Activated CD4-positive, alpha-beta memory T cell treated with anti-CD3 and anti-CD28 coated beads, Interleukin-2, amount 10 ng/mL, durations not matched to agents 7 days and 5 days (primary cell): ENCODE data around the gene ABHD12. TPM values are rescaled to one million over a fixed set of nuclear protein-coding genes. Genes with fewer than 3 reads are reported as not detected.

Source experiments
- CTCF ChIA-PET: fragments of 350-600 bp; sonication (Branson Sonifier 250); formaldehyde crosslinking; loops from one replicate; lab custom pipeline; 2021; ENCODE audit warnings: antibody characterized with exemption, inconsistent platforms; lab: Charles Lee
- POLR2A ChIA-PET: fragments of 350-600 bp; sonication (Branson Sonifier 250); formaldehyde crosslinking; loops from one replicate; lab custom pipeline; 2021; ENCODE audit warnings: antibody characterized with exemption; lab: Charles Lee
- DNase-seq: peaks from one replicate; pipeline ENCODE4 v3.0.0-alpha.2; 2020
- H3K27ac Mint-ChIP-seq: one replicate; pipeline ENCODE4 v1.8.0; 2021; ENCODE audit warnings: mild to moderate bottlenecking, mixed read lengths
- H3K27me3 Mint-ChIP-seq: one replicate; pipeline ENCODE4 v1.8.0; 2021; ENCODE audit warnings: mixed read lengths
- H3K36me3 Mint-ChIP-seq: one replicate; pipeline ENCODE4 v1.8.0; 2021; ENCODE audit warnings: low read depth, mixed read lengths
- H3K4me1 Mint-ChIP-seq: one replicate; pipeline ENCODE4 v1.8.0; 2021; ENCODE audit warnings: mixed read lengths
- H3K4me3 Mint-ChIP-seq: one replicate; pipeline ENCODE4 v1.8.0; 2021; ENCODE audit warnings: mild to moderate bottlenecking, mixed read lengths
- H3K9me3 Mint-ChIP-seq: one replicate; pipeline ENCODE4 v1.8.0; 2021; ENCODE audit warnings: mixed read lengths
- total RNA-seq, 2 experiments: library from RNA; stranded (reverse); gene quantifications; one replicate each; pipeline ENCODE4 v1.2.3, GENCODE V29; 2021

ABHD12 gene
- 10 to 100 TPM; 30.8 to 31.7 TPM for total RNA-seq

DNA sequence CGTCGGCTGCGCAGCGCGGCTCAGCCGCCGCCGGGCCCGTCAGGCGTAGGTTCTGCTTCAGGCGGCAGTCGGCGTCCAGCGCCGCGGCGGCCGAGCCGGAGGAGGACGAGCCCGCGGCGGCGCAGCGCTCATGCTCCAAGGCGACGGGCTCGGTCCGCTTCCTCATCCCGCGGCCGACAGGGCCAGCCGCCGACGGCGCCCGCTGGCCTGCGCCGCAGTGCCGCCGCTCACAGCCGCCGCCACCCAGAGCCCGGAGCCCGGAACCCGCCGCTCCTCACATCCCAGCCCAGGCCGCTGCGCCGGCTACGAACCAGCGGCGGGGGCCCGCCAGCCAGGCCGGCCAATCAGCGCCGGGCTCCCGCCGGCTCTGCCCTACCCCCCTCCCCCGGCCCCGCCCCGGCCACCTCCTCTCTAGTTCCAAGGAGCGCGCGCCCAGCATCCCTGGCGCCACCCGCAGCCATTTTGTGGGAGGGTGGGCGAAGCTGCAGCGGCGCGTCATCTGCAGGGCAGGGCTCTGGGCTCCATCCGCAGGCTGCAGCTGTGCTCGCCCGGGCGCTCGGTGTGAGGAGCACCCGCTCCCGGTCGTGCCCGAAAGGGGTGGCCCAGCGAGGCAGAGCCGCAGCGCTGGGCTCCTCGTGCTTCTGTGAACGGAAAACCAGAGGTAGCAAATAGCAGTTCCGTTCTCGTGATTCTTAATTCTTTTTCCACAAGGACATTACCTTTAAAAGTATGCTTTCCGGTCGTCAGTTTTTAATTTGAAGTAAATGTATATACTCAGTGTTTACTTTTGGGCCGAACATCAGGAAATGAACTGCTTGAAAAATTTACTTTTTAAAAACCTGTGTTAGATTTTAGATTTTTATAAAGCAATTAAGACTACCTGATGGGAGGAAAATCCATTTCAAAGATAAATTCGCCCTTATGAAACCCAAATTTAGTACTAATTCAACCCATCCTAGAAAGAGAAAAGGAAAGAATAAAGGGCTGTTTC is at the start of gene ABHD12:
ABHD12 (minus strand) TSS at position 298 of the 991 bp plus-strand sequence; CDS start at position 166, 132 bp downstream.
- Mint-ChIP-seq H3K36me3 (peaks cover 8% of the 10 kb centered on the region), H3K4me3 (peak within 1 kb of the TSS; percentile 85), H3K4me1 (peaks cover 18% of the 10 kb centered on the region), H3K27me3 (peaks cover 2% of the 10 kb centered on the region), H3K27ac (peak within 1 kb of the TSS; percentile 91), H3K9me3 (no peaks in the 10 kb centered on the region)
- peak; percentile 97 for DNase-seq
- ChIA-PET CTCF (interaction anchor here (1.4 kb wide), 1 partner anchor 17 kb away, joined by 4 read pairs; the partner anchor contains the start of gene GINS1), POLR2A (interaction anchor here (0.6 to 2.4 kb wide), 7 partner anchors 8 to 333 kb away, joined by 3 to 19 read pairs (median 3); partner anchors contain the start of genes ACSS1, ENTPD6, GINS1 and PYGB)

DNA sequence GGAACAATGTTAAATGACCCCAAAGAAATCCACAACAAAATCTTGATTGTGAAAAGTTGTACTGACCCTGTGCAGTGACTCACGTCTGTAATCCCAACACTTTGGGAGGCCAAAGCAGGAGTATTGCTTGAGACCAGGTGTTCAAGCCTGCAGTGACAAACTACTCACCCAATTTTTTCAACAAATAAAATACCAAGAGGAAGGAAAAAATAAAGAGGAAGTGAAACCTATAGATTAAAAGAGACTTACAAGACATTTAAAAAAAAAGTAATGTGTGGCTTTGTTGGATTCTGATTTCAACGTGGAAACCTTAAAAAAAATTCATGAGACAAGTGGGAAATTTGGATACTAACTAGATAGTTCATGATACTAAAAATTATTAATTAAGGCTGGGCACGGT is 48.7 kb upstream of the ABHD12 start:
- peak overlapping the region; percentile 21 for H3K27ac Mint-ChIP-seq
- H3K4me1 Mint-ChIP-seq = no peaks in the 10 kb centered on the region
- no peak for DNase-seq
- H3K27me3 Mint-ChIP-seq = no peaks in the 10 kb centered on the region
- ChIA-PET POLR2A (no interaction called here), CTCF (interaction anchor here (1.2 kb wide), 1 partner anchor 31 kb away, joined by 4 read pairs; no protein-coding TSS in a partner anchor)
- no peak overlapping the region for H3K4me3 Mint-ChIP-seq
- H3K36me3 Mint-ChIP-seq = peaks cover 33% of the 10 kb centered on the region
- no peaks in the 10 kb centered on the region for H3K9me3 Mint-ChIP-seq

DNA sequence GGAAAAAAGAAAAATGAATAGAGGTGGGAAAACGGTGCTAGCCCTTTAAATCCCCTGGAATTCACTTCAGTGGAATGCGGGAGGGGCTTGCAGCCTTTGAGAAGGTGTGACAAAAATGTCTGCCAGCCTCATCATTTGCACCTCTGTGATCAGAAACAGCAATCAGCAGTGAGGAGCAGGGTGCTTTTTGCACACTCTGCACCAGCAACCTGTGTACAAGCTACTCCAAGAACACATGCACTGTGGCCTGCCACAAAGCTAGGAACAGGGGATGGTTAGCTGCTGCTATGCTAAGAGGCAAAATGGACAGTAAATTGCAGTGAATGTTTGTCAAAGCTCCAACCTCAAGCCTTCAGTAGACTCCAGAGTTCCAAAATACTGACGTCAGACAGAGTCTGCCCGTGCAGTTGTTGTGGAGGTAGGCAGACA is 46.5 kb upstream of the ABHD12 start:
- no peak overlapping the region for H3K4me3 Mint-ChIP-seq
- no peaks in the 10 kb centered on the region for H3K9me3 Mint-ChIP-seq
- POLR2A ChIA-PET = no interaction called here
- CTCF ChIA-PET = no interaction called here
- H3K4me1 Mint-ChIP-seq = no peaks in the 10 kb centered on the region
- no peak overlapping the region for H3K27ac Mint-ChIP-seq
- peaks cover 36% of the 10 kb centered on the region for H3K36me3 Mint-ChIP-seq
- no peaks in the 10 kb centered on the region for H3K27me3 Mint-ChIP-seq
- DNase-seq = no peak

DNA sequence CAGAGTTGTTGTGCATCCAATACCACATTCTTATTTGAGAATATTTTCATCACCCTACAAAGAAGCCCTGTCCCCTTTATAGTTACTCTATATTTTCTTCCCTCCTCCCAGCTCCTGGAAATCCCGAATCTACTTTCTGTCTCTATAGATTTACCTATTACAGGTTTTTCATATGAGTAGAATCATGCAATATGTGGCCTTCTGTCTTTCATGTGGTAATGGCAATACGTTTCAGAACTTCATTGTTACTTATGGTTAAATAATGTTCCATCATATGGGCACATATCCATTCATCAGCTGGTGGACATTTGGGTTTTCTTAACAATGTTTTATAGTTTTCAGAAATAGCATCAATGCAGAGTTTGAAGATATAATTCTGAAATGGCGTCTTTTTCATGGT is 33.9 kb upstream of the ABHD12 start:
- Mint-ChIP-seq H3K4me1 (peaks cover 17% of the 10 kb centered on the region), H3K4me3 (no peak overlapping the region), H3K27ac (no peak overlapping the region), H3K36me3 (peaks cover 49% of the 10 kb centered on the region), H3K27me3 (no peaks in the 10 kb centered on the region), H3K9me3 (no peaks in the 10 kb centered on the region)
- CTCF ChIA-PET = no interaction called here
- DNase-seq = no peak
- POLR2A ChIA-PET = no interaction called here

DNA sequence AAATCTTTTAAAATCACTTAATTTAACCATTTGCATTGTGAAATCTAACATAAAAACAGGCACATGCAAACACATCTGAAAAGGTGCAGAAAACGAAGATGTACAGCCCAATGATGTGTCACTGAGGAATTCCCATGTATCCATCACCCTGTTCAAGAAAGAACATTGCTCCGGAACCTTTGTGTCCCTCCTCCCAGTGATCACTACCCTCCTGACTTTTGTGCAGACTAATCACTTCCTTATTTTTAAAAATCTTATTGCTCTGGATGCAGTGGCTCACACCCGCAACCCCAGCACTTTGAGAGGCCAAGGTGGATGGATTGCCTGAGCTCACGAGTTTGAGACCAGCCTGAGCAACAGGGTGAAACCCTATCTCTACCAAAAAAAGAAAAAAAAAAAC is 31.4 kb upstream of the ABHD12 start:
- ChIA-PET POLR2A (interaction anchor here (1.2 kb wide), 1 partner anchor 14 kb away, joined by 8 read pairs; the partner anchor contains the start of gene GINS1), CTCF (no interaction called here)
- H3K4me3 Mint-ChIP-seq = no peak overlapping the region
- no peak overlapping the region for H3K27ac Mint-ChIP-seq
- H3K36me3 Mint-ChIP-seq = peaks cover 47% of the 10 kb centered on the region
- H3K27me3 Mint-ChIP-seq = no peaks in the 10 kb centered on the region
- H3K9me3 Mint-ChIP-seq = no peaks in the 10 kb centered on the region
- DNase-seq = no peak
- H3K4me1 Mint-ChIP-seq = peaks cover 17% of the 10 kb centered on the region

DNA sequence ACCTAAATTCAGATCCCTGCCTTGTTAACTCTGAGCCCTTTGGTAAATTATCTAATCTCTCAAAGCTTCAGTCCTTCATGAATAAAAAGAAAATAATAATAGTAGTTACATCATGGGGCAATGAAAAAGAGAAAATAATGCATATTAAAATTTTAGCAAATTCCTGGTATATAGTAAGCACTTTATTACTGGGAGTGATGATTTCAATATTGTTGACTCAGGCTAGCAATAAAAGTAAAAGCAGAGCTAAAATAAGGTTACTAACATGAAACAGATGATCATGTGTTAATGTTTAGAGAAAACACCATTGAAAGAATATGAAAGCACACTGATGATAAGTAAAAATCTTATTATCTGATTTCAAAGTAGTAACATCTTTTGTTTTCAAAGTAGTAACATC is 30.5 kb upstream of the ABHD12 start:
- Mint-ChIP-seq H3K27ac (no peak overlapping the region), H3K4me3 (no peak overlapping the region), H3K4me1 (peaks cover 13% of the 10 kb centered on the region), H3K27me3 (no peaks in the 10 kb centered on the region), H3K9me3 (no peaks in the 10 kb centered on the region), H3K36me3 (peaks cover 41% of the 10 kb centered on the region)
- CTCF ChIA-PET = interaction anchor here (0.6 kb wide), 1 partner anchor 222 kb away, joined by 3 read pairs; no protein-coding TSS in a partner anchor
- POLR2A ChIA-PET = no interaction called here
- DNase-seq = no peak

DNA sequence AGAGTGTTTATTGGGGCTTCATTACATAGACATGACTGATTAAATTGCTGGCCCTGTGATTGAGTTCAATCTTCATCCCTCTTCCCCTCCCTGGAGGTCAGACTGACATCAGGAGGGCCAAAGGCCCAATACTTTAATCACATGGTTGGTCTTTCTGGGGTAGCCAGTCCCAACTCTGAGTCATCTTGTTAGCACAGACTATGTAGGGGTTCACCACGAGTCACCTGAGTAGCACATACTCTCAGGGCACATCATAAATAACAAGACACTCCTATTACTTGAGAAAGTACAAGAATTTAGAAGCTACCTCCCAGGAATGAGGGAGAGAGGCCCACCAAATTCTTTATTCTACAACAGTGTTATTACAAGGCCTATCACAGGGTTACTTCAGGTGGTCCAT is 28.1 kb upstream of the ABHD12 start:
- DNase-seq = no peak
- ChIA-PET POLR2A (interaction anchor here (1.4 kb wide), 1 partner anchor 11 kb away, joined by 7 read pairs; the partner anchor contains the start of gene GINS1), CTCF (interaction anchor here (1.9 kb wide), 1 partner anchor 11 kb away, joined by 4 read pairs; the partner anchor contains the start of gene GINS1)
- no peak overlapping the region for H3K27ac Mint-ChIP-seq
- no peaks in the 10 kb centered on the region for H3K27me3 Mint-ChIP-seq
- no peaks in the 10 kb centered on the region for H3K9me3 Mint-ChIP-seq
- H3K36me3 Mint-ChIP-seq = peaks cover 36% of the 10 kb centered on the region
- H3K4me1 Mint-ChIP-seq = no peaks in the 10 kb centered on the region
- H3K4me3 Mint-ChIP-seq = no peak overlapping the region

DNA sequence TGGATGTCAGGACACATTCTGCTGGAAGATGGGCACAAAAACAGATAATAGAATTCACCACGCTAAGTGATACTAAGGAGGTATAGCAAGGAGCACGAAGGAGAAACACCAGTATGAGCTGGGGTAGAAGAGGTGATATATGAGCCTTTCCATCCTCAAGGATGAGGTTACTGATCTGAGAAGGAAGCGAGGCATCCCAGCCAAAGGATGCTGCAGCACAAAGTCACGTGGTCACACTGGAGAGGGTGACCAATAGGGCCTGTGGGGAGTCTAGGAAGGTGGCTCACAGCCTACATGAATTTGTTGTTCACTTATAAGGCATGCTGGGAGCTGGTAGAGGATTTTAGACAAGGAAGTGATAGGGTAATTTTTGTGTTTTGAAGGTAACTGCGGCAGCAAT is 18.3 kb upstream of the ABHD12 start:
- no peak for DNase-seq
- H3K4me3 Mint-ChIP-seq = peak overlapping the region; percentile 90
- peaks cover 36% of the 10 kb centered on the region for H3K4me1 Mint-ChIP-seq
- ChIA-PET CTCF (interaction anchor here (1.2 to 4.2 kb wide), 2 partner anchors 8 to 11 kb away, joined by 5 to 33 read pairs; no protein-coding TSS in a partner anchor), POLR2A (interaction anchor here (1.0 to 1.3 kb wide), 3 partner anchors 11 to 30 kb away, joined by 3 to 4 read pairs (median 3); no protein-coding TSS in a partner anchor)
- peaks cover 2% of the 10 kb centered on the region for H3K9me3 Mint-ChIP-seq
- H3K36me3 Mint-ChIP-seq = peaks cover 20% of the 10 kb centered on the region
- H3K27ac Mint-ChIP-seq = no peak overlapping the region
- no peaks in the 10 kb centered on the region for H3K27me3 Mint-ChIP-seq

DNA sequence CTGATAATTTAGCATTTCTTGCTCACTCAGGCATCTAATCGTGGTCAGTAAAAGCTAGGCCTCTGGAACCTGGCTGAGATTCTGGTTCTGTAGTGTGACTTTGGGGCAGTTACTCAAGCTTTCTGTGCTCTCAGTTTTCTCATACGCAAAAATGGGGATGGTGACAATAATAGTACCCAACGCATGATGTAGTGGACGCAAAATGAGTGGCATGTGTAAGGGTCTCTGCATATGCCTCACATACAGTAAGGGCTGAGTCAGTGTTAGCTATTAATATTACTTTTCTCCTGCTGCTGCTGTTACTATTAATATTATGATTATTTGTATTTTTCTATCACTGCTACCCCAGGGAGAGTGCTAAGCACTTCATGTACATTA is 17.5 kb upstream of the ABHD12 start:
- H3K4me3 Mint-ChIP-seq = peak overlapping the region; percentile 90
- POLR2A ChIA-PET = interaction anchor here (1.0 to 2.0 kb wide), 22 partner anchors 8 to 415 kb away, joined by 3 to 19 read pairs (median 4); partner anchors contain the start of genes ABHD12, ACSS1, APMAP and PYGB

DNA sequence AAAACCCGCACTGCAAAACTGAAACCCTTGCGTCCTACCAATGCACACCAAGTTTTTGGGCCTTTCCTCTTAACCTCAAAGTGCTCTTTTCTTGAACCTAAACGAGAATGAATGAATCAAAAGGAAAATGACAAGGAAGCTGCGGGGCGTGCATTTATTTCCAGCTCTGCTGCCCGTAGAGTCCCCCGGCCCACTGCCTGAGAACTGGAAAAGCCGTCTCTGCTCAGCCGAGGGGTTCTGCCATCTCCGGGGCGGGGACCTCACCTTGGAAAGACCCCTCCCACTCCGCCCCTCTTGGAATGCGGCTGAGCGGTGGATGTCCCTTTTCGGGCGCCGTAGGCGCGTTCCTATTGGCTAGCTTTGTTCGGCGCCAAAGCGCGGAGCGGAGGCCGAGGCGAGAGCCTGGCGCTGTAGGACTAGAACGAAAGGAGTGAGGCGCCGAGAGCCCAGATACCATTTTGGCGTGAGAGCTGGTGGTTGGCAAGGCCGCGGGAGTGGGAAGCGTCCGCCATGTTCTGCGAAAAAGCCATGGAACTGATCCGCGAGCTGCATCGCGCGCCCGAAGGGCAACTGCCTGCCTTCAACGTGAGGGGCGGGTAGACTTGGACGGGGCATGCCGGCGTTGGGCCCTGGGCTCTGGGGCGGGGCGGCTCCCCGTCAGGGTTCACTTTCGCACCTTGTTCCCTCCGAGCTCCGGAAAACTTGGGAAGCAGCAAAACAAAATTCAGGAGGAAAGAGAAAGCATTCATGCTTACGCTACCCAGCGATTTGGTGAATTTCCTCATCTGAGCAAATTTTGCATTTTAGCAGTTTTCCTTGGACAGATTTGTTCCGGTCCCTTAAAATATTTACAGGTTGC is 16.9 kb upstream of the ABHD12 start, which contains the start of gene GINS1:
GINS1 (plus strand) TSS at position 363 of the 859 bp plus-strand sequence; CDS start at position 511, 148 bp downstream.
- Mint-ChIP-seq H3K27ac (peak within 1 kb of the TSS; percentile 79), H3K4me3 (peak within 1 kb of the TSS; percentile 90), H3K4me1 (peaks cover 34% of the 10 kb centered on the region), H3K36me3 (peaks cover 23% of the 10 kb centered on the region), H3K9me3 (peaks cover 14% of the 10 kb centered on the region), H3K27me3 (no peaks in the 10 kb centered on the region)
- DNase-seq = peak; percentile 86
- POLR2A ChIA-PET = interaction anchor here (0.7 to 2.0 kb wide), 21 partner anchors 9 to 415 kb away, joined by 3 to 19 read pairs (median 4); partner anchors contain the start of genes ABHD12, ACSS1, APMAP and PYGB
- CTCF ChIA-PET = interaction anchor here (1.0 to 4.2 kb wide), 7 partner anchors 9 to 414 kb away, joined by 3 to 33 read pairs (median 5); partner anchors contain the start of gene ABHD12

More for the DNA sequence above, 17.5 kb upstream of the ABHD12 start:
- Mint-ChIP-seq H3K27ac (peak overlapping the region; percentile 79), H3K27me3 (no peaks in the 10 kb centered on the region), H3K9me3 (peaks cover 8% of the 10 kb centered on the region), H3K36me3 (peaks cover 20% of the 10 kb centered on the region), H3K4me1 (peaks cover 34% of the 10 kb centered on the region)
- CTCF ChIA-PET = interaction anchor here (0.6 to 4.2 kb wide), 8 partner anchors 9 to 414 kb away, joined by 3 to 33 read pairs (median 4); partner anchors contain the start of gene ABHD12
- DNase-seq = no peak

DNA sequence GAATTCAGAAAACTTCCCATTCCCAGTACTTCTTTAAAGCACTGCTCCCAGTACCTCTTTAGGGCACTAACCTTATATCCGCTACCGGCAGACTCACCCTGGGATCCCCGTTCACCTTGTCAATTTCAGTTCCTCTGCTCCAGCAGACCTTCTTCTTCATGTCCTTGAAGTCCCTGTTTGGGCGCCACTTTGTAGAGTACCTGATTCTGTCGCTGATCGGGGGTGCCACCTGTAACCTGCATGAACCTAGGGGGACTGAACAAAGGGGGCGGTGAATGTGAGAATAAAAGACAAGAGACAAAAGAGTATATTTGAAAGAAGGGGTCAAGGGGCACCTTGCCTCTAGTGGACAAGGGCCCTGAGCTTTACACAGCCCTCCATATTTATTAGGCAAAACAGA is 11.9 kb upstream of the ABHD12 start:
- POLR2A ChIA-PET = no interaction called here
- H3K4me1 Mint-ChIP-seq = peaks cover 11% of the 10 kb centered on the region
- no peak overlapping the region for H3K27ac Mint-ChIP-seq
- no peak for DNase-seq
- peaks cover 2% of the 10 kb centered on the region for H3K27me3 Mint-ChIP-seq
- H3K4me3 Mint-ChIP-seq = no peak overlapping the region
- peaks cover 13% of the 10 kb centered on the region for H3K36me3 Mint-ChIP-seq
- peaks cover 21% of the 10 kb centered on the region for H3K9me3 Mint-ChIP-seq
- CTCF ChIA-PET = interaction anchor here (0.6 to 0.7 kb wide), 2 partner anchors 11 to 93 kb away, joined by 3 read pairs; no protein-coding TSS in a partner anchor
